ENCODE results near the gene OPCML. TPM values are rescaled to one million over a fixed set of nuclear protein-coding genes. Genes with fewer than 3 reads are reported as not detected.

Gene OPCML
- total RNA-seq, 1 experiment from 2014 or later, result not detected

DNA sequence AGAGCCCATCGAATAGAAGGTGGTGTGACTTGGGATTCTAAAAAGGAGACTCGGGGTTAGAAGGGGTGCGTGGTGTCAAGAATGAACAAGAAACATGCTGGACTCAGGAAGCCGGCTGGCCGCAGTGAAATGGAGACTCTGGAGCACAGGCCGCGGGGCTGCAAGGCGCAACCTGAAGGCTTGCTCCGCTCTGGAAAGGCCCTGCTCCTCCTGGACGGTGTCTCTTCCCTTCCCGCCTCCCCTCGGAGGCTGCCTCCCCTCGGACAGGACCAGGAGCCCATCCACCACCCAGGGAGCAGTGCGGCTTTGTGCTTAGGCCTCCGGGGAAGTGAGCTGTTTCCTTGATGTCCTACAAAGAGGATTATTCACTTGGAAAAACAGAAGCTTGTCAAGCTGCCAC lies 170.1 kb downstream of the OPCML start:
- in situ Hi-C loops (cut with HindIII; ENCODE audit: low pct_unique_long_range_greater_than_20kb, low sequenced_read_pairs) (no loop called here), intact Hi-C loops (cut with micrococcal nuclease; ENCODE audit: unreplicated experiment) (no loop called here)
- no peaks in the 10 kb centered on the region for H3K9me3 ChIP-seq (ENCODE audit: control insufficient read depth, insufficient read depth, low read depth, low read length)
- H3K27me3 ChIP-seq (ENCODE audit: control insufficient read depth, insufficient read depth, low read length), result no peaks in the 10 kb centered on the region
- ATAC-seq (no peak), DNase-seq (ENCODE audit: low read depth, low spot score) (no peak)
- H3K4me3 ChIP-seq (ENCODE audit: low read depth in 2 of 2, low read length in 2 of 2), result no peak overlapping the region
- BruUV-seq (replicated peaks), result no TSS peak
- TF ChIP-seq TCF7L2 (IDR thresholded peaks at IDR 0.05; ENCODE audit: low read depth, low read length) (no peak), POLR2AphosphoS5 (IDR thresholded peaks at IDR 0.05; ENCODE audit: low read depth, low read length) (no peak)
- TF ChIP-seq, protein P1, sequence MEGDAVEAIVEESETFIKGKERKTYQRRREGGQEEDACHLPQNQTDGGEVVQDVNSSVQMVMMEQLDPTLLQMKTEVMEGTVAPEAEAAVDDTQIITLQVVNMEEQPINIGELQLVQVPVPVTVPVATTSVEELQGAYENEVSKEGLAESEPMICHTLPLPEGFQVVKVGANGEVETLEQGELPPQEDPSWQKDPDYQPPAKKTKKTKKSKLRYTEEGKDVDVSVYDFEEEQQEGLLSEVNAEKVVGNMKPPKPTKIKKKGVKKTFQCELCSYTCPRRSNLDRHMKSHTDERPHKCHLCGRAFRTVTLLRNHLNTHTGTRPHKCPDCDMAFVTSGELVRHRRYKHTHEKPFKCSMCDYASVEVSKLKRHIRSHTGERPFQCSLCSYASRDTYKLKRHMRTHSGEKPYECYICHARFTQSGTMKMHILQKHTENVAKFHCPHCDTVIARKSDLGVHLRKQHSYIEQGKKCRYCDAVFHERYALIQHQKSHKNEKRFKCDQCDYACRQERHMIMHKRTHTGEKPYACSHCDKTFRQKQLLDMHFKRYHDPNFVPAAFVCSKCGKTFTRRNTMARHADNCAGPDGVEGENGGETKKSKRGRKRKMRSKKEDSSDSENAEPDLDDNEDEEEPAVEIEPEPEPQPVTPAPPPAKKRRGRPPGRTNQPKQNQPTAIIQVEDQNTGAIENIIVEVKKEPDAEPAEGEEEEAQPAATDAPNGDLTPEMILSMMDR (IDR thresholded peaks at IDR 0.05), result no peak
- H3K27ac ChIP-seq (ENCODE audit: low read length), result no peak overlapping the region
- ChIA-PET CTCF (interaction anchor here (0.6 kb wide), 1 partner anchor 414 kb away, joined by 3 read pairs; no protein-coding TSS in a partner anchor), POLR2A (no interaction called here)
- no peaks in the 10 kb centered on the region for H3K36me3 ChIP-seq (ENCODE audit: control insufficient read depth, insufficient read depth, low read length)
- H3K4me1 ChIP-seq (ENCODE audit: control insufficient read depth, insufficient read depth, low read length), result no peaks in the 10 kb centered on the region

DNA sequence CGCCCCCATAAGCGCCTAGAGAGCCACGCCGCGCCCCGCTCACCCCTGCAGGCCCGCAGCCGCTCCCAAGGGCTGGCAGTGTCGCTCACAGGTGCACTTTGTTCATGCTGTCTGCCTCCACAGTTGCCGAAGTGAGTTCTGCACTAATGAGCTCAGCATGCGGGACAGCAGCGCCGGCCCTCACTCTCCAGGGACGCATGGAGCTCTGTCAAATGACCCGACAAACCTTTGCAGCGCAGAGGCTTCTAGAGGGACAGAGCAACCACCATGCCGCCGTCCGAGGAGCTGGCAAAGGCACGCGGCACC lies 170.7 kb downstream of the OPCML start:
- CTCF ChIA-PET, result interaction anchor here (0.6 kb wide), 1 partner anchor 414 kb away, joined by 3 read pairs; no protein-coding TSS in a partner anchor

More for the DNA sequence above, 170.7 kb downstream of the OPCML start:
- POLR2A ChIA-PET, result no interaction called here
- in situ Hi-C loops (cut with HindIII; ENCODE audit: low pct_unique_long_range_greater_than_20kb, low sequenced_read_pairs), result no loop called here
- intact Hi-C loops (cut with micrococcal nuclease; ENCODE audit: unreplicated experiment), result no loop called here
- ATAC-seq (no peak), DNase-seq (ENCODE audit: low read depth, low spot score) (no peak)
- Histone ChIP-seq H3K4me1 (ENCODE audit: control insufficient read depth, insufficient read depth, low read length) (no peaks in the 10 kb centered on the region), H3K9me3 (ENCODE audit: control insufficient read depth, insufficient read depth, low read depth, low read length) (no peaks in the 10 kb centered on the region), H3K36me3 (ENCODE audit: control insufficient read depth, insufficient read depth, low read length) (no peaks in the 10 kb centered on the region), H3K4me3 (ENCODE audit: low read depth in 2 of 2, low read length in 2 of 2) (no peak overlapping the region), H3K27ac (ENCODE audit: low read length) (no peak overlapping the region), H3K27me3 (ENCODE audit: control insufficient read depth, insufficient read depth, low read length) (no peaks in the 10 kb centered on the region)
- TF ChIP-seq, protein P1 (IDR thresholded peaks at IDR 0.05), result no peak
- TF ChIP-seq, protein P2, sequence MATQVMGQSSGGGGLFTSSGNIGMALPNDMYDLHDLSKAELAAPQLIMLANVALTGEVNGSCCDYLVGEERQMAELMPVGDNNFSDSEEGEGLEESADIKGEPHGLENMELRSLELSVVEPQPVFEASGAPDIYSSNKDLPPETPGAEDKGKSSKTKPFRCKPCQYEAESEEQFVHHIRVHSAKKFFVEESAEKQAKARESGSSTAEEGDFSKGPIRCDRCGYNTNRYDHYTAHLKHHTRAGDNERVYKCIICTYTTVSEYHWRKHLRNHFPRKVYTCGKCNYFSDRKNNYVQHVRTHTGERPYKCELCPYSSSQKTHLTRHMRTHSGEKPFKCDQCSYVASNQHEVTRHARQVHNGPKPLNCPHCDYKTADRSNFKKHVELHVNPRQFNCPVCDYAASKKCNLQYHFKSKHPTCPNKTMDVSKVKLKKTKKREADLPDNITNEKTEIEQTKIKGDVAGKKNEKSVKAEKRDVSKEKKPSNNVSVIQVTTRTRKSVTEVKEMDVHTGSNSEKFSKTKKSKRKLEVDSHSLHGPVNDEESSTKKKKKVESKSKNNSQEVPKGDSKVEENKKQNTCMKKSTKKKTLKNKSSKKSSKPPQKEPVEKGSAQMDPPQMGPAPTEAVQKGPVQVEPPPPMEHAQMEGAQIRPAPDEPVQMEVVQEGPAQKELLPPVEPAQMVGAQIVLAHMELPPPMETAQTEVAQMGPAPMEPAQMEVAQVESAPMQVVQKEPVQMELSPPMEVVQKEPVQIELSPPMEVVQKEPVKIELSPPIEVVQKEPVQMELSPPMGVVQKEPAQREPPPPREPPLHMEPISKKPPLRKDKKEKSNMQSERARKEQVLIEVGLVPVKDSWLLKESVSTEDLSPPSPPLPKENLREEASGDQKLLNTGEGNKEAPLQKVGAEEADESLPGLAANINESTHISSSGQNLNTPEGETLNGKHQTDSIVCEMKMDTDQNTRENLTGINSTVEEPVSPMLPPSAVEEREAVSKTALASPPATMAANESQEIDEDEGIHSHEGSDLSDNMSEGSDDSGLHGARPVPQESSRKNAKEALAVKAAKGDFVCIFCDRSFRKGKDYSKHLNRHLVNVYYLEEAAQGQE (IDR thresholded peaks at IDR 0.05; ENCODE audit: insufficient read depth in 1 of 2, low read depth in 2 of 2, low read length in 1 of 2), result no peak
- TF ChIP-seq SIN3A (IDR thresholded peaks at IDR 0.05; ENCODE audit: borderline replicate concordance, insufficient read depth, low read depth, low read length), result no peak
- no TSS peak for BruUV-seq (replicated peaks)
